Cerebellar nuclear complex (tissue), 1 donor: ENCODE results near the gene NEXMIF.
"Not testable (repeated sequence)": the region's sequence is repeated elsewhere in the genome, so short reads cannot be mapped to it uniquely, and the experiment has no call there.

Experiments used
- DNase-seq, 2 experiments: peaks; one replicate each; lab custom pipeline; 2025; lab: John Stamatoyannopoulos, UW

Gene NEXMIF

GRCh38 chrX:74797338-74797887 lies 127.8 kb downstream of the NEXMIF start:
- DNase-seq = no peak

DNA sequence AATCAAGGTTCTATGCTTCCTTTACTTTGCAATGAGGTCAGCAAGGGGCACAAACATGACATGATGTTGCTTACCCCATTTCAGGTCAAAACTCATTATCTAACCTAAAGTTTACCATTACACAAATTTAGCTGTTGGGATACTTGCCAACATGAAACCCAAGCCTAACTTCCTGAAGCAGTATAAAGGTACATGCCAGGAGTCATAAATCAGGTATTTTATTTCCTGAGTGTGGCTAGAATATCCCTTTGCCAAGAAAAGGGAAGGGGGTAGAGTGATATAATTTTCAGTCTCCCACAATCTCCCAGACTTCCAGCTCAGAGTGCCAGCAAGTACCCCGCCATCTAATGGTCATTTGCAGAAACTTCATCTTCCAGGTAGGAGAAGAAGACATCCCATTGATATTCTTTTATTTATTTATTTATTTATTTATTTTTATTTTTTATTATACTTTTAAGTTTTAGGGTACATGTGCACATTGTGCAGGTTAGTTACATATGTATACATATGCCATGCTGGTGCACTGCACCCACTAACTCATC lies 136.6 kb downstream of the NEXMIF start:
- no peak for DNase-seq

- DNase-seq = no peak
Observed at GRCh38 chrX:74784629-74785028, 140.6 kb downstream of the NEXMIF start.

- DNase-seq = no peak
Observed at GRCh38 chrX:74781507-74782034, 143.7 kb downstream of the NEXMIF start.

DNA sequence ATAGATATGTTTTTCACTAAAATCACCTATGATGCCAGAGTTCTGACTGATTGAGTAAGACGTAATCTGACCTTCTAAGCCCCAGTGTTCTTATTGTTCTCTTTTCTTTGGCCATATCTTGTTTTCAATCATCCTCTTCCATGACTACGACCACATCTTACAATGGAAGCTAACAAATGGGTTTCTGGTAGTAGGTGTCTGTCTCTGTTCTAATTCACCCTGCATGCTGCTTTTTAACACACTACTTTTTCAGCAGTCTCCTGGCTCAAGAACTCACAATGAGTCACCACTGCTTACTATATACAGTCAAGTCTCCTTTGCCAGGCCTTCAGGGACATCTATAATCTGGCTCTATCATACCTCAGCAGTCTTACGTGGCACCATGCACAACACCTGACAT lies 146.1 kb downstream of the NEXMIF start:
- DNase-seq = no peak

DNA sequence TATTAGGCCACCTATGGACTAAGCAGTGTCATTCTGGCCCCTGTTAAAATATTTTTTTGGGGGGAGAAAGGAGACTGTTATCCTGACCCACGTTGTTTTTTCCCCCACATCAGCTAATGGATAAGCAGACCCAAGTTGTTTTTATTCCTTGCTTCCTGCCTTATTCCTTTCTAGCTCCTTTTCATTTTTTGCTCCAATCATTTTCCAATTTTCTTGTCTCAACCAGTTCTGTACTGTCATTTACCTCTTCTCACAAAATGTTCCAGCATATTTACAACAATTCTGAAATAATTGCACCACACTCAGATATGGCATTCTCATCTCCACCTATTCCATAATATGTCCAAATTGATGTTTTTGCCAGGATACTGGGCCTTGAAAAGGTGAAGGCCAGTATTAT lies 150.3 kb downstream of the NEXMIF start:
- DNase-seq = no peak

DNA sequence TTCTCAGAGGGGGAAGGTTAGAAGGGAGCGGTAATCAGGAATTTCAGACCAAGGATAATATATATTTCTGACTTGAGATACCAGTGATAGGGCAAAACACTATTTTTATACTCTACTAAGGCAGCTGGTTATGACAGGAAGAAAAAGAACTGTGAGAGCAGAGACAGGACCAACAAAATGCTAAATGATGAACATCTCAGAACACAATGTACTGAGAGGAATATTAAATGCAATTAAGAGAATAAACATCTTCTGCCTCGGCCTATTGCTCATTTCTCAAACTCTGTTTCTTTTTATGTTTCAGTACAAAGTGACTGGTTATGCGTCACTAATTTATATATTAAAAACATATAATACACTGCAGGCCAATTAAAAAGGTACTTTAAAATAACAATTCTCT lies 188.8 kb downstream of the NEXMIF start:
- DNase-seq = no peak

GRCh38 chrX:74705269-74705668 lies 220.0 kb downstream of the NEXMIF start:
- no peak for DNase-seq

DNA sequence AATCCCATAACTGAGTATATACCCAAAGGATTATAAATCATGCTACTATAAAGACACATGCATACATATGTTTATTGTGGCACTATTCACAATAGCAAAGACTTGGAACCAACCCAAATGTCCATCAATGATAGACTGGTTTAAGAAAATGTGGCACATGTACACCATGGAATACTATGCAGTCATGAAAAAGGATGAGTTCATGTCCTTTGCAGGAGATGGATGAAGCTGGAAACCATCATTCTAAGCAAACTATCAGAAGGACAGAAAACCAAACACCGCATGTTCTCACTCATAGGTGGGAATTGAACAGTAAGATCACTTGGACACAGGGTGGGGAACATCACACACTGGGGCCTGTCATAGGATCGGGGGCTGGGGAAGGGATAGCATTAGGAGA lies 223.9 kb downstream of the NEXMIF start:
- not testable (repeated sequence) for DNase-seq

DNA sequence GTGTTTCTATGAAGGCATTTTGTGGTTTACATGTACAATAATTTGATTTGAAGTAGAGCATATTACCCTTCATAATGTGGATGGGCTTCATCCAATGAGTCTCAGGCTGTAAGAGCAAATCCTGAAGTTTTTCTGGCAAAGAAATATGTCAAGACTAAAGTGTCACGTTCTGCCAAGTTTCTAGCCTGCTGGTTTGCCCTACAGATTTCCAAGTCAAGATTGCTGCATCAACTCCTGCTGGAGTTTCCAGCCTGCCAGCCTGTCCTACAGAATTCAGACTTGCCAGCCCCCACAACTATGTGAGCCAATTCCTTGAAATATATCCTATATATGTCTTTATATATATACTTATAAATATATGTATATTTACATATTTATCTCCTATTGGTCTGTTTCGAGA lies 240.8 kb downstream of the NEXMIF start:
- no peak for DNase-seq
